Uterus (tissue), 4 donors: ENCODE measurements around the gene S1PR1. TPM values are rescaled to one million over a fixed set of nuclear protein-coding genes. Genes with fewer than 3 reads are reported as not detected.

Source experiments
- DNase-seq, 2 donors: peaks; one replicate each; pipeline ENCODE4 v3.0.0-alpha.2; 2019 to 2020
- H3K27ac ChIP-seq, 2 donors: fragments of 200-600 bp; sonication (generic); 1 replicate in 1 of 2; 2 replicates in 1 of 2; pipeline ENCODE4 v1.5.1; 2016 to 2018
- H3K27me3 ChIP-seq, 2 donors: fragments of 200-600 bp; sonication (generic); one replicate each; pipeline ENCODE4 v1.5.1; 2018 to 2019; ENCODE audit warnings: control low read depth in 1 of 2
- H3K36me3 ChIP-seq, 2 donors: fragments of 200-600 bp; sonication (generic); one replicate each; pipeline ENCODE4 v1.5.1; 2019; ENCODE audit warnings: control low read depth in 1 of 2
- H3K4me1 ChIP-seq, 2 donors: fragments of 200-600 bp; sonication (generic); one replicate each; pipeline ENCODE4 v1.5.1; 2018 to 2019; ENCODE audit warnings: control low read depth in 1 of 2
- H3K4me3 ChIP-seq, 2 donors: fragments of 200-600 bp; sonication (generic); 1 replicate in 1 of 2; 2 replicates in 1 of 2; pipeline ENCODE4 v1.5.1; 2018 to 2019; ENCODE audit warnings: mild to moderate bottlenecking in 1 of 2
- H3K9me3 ChIP-seq, 2 donors: fragments of 200-600 bp; sonication (generic); one replicate each; pipeline ENCODE4 v1.5.1; 2019; ENCODE audit warnings: control low read depth in 1 of 2
- POLR2A ChIP-seq, 2 donors: fragments of 450-650 bp; IDR thresholded peaks; one replicate each; pipeline ENCODE4 v1.6.1; 2016; ENCODE audit warnings: antibody characterized with exemption in 2 of 2, mild to moderate bottlenecking in 1 of 2, moderate library complexity in 1 of 2
- intact Hi-C: fragments of 100-400 bp; cut with DNase I; formaldehyde crosslinking; loops from one replicate; pipeline ENCODE4 v1.15.1; 2023; ENCODE audit warnings: low total_unique reads
- total RNA-seq, 4 donors: library from RNA; depleted of rRNA in 3 of 4; stranded (reverse); fragments of >200 nt in 3 of 4; gene quantifications; one replicate each; pipeline versions ENCODE4 v1.1.0 to v1.2.4, GENCODE V29; 2014 to 2023
- TF ChIP-seq, protein P1 (sequence below), 4 experiments: fragments of 200-600 bp in 2 of 4; fragments of 450-650 bp in 2 of 4; sonication (generic) in 2 of 4; IDR thresholded peaks; one replicate each; pipeline ENCODE4 v1.5.1; 2016 to 2019; ENCODE audit warnings: antibody characterized with exemption in 4 of 4, mild to moderate bottlenecking in 2 of 4, moderate library complexity in 1 of 4
- donor health status: DM: yes; HTN: yes; CAD: no.

The S1PR1 gene
- total RNA-seq, 4 donors from 2014 or later: 25.6 to 97.9 (median 64.2) TPM

DNA sequence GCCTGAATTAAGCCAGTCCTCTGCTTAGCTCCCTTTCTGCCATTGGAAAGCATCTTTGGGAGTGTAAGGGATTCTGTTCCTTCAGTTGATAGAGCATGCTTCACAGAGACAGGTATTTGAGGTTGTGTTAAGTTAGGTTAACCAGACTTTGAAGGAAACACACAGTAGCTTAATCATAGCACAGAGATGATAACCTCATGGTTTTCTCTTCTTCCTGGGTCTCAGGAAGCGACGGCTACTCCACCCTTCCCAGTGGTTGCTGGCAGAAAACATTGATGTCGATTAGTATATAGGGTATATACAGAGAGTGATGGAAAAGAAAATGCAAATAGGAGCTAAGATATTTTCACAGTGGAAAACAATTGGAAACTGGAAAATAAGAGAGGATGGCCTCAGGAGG, 42.0 kb downstream of the S1PR1 start:
- intact Hi-C loops: no loop called here
- H3K36me3 ChIP-seq: no peaks in the 10 kb centered on the region
- H3K9me3 ChIP-seq: no peaks in the 10 kb centered on the region
- H3K4me3 ChIP-seq: no peak overlapping the region
- no peak for TF ChIP-seq POLR2A (IDR thresholded peaks at IDR 0.05)
- TF ChIP-seq, protein P1, sequence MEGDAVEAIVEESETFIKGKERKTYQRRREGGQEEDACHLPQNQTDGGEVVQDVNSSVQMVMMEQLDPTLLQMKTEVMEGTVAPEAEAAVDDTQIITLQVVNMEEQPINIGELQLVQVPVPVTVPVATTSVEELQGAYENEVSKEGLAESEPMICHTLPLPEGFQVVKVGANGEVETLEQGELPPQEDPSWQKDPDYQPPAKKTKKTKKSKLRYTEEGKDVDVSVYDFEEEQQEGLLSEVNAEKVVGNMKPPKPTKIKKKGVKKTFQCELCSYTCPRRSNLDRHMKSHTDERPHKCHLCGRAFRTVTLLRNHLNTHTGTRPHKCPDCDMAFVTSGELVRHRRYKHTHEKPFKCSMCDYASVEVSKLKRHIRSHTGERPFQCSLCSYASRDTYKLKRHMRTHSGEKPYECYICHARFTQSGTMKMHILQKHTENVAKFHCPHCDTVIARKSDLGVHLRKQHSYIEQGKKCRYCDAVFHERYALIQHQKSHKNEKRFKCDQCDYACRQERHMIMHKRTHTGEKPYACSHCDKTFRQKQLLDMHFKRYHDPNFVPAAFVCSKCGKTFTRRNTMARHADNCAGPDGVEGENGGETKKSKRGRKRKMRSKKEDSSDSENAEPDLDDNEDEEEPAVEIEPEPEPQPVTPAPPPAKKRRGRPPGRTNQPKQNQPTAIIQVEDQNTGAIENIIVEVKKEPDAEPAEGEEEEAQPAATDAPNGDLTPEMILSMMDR (IDR thresholded peaks at IDR 0.05): no peak
- no peaks in the 10 kb centered on the region for H3K27me3 ChIP-seq
- no peak overlapping the region for H3K27ac ChIP-seq
- H3K4me1 ChIP-seq: no peaks in the 10 kb centered on the region
- no peak for DNase-seq

DNA sequence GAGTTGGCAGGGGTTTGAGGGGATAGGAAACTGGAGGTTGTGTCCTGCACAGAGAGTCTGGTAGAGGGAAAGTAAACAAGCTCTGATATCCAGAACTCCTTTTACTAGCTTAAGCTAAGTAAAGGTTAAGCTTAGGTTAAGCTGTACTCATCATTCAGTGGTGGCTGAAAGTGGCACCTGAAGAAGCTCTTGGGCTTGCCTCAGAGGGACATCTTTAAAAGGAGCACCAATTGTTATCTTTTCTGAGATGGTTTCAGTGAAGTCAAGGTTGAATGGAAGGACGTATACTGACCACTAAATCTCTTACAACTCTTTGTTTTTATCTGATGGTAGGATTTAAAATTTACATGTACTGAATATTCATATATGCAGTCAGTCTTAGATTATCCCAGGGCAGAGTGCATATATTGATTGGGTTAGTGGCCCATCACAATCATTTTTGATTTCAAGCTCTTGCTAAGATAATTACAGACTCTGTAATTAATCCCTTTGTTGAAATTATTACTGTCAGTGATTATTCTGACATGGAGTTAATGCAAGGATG, 43.3 kb downstream of the S1PR1 start:
- H3K27me3 ChIP-seq: no peaks in the 10 kb centered on the region
- H3K4me1 ChIP-seq: no peaks in the 10 kb centered on the region
- intact Hi-C loops: loop anchor here (10.0 kb wide), 1 partner anchor 345 kb away; no protein-coding TSS in a partner anchor
- no peak overlapping the region for H3K27ac ChIP-seq
- TF ChIP-seq, protein P1 (IDR thresholded peaks at IDR 0.05): no peak
- no peak for TF ChIP-seq POLR2A (IDR thresholded peaks at IDR 0.05)
- no peaks in the 10 kb centered on the region for H3K9me3 ChIP-seq
- H3K4me3 ChIP-seq: no peak overlapping the region
- no peaks in the 10 kb centered on the region for H3K36me3 ChIP-seq
- no peak for DNase-seq

DNA sequence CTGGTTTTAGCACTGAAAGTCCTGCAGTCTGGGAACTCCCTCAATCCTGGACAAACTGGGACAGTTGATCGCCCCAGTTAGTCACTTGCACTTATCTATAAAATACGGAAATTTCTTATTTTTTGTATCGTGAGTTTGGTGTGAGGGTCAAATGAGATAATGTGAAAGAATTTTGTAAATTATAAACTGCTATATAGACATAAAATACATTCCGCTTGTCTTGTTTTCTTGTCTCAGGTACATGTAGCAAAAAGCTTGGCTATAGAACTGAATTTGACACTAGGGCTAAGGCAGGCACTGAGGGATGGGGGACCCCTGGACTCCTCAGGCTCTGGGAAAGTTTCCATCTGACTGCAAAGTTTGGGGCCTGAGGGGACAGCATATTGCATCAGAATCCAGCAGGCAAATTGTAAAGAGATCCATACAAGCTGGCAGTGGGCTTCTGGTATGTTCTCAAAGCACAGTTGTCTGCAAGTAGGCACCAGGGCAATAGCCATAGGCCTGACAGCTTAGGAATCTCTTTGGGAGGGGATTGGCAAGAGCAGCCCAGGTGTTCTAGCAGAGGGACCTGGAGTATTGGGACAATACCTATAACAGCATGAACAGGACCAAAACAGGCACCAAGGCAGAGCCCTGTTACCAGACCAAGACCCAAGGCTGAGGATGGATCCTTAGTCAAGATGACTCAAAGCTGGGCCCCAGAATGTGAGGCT, 44.3 kb downstream of the S1PR1 start:
- intact Hi-C loops: loop anchor here (10.0 kb wide), 1 partner anchor 346 kb away; no protein-coding TSS in a partner anchor
- no peaks in the 10 kb centered on the region for H3K4me1 ChIP-seq

DNA sequence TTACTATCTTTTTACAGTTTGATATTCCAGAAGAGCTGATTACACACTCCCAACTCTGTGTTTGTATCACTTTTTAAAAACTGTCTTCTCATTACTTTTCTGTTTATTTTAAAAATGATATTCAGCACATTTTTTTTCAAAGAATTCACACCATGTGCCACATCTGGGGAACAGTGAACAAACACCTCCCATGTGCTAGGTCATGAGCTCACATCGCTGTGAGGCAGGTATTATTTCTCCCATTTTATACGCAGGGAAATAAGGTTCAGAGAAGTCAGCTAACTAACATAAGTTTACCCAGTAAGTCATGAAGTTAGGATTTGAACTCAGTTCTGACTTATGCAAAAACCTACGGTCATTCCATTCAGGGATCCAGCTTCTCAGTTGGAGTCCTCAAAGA, 44.9 kb downstream of the S1PR1 start:
- Histone ChIP-seq H3K4me1 (no peaks in the 10 kb centered on the region), H3K4me3 (no peak overlapping the region), H3K27me3 (no peaks in the 10 kb centered on the region), H3K36me3 (no peaks in the 10 kb centered on the region), H3K9me3 (no peaks in the 10 kb centered on the region), H3K27ac (no peak overlapping the region)
- DNase-seq: no peak
- TF ChIP-seq, protein P1 (IDR thresholded peaks at IDR 0.05): no peak
- TF ChIP-seq POLR2A (IDR thresholded peaks at IDR 0.05): no peak
- intact Hi-C loops: loop anchor here (10.0 kb wide), 1 partner anchor 347 kb away; no protein-coding TSS in a partner anchor

More for the DNA sequence above, 44.3 kb downstream of the S1PR1 start:
- no peak for TF ChIP-seq POLR2A (IDR thresholded peaks at IDR 0.05)
- TF ChIP-seq, protein P1 (IDR thresholded peaks at IDR 0.05): no peak
- Histone ChIP-seq H3K9me3 (no peaks in the 10 kb centered on the region), H3K36me3 (no peaks in the 10 kb centered on the region), H3K4me3 (no peak overlapping the region), H3K27ac (no peak overlapping the region), H3K27me3 (no peaks in the 10 kb centered on the region)
- no peak for DNase-seq

DNA sequence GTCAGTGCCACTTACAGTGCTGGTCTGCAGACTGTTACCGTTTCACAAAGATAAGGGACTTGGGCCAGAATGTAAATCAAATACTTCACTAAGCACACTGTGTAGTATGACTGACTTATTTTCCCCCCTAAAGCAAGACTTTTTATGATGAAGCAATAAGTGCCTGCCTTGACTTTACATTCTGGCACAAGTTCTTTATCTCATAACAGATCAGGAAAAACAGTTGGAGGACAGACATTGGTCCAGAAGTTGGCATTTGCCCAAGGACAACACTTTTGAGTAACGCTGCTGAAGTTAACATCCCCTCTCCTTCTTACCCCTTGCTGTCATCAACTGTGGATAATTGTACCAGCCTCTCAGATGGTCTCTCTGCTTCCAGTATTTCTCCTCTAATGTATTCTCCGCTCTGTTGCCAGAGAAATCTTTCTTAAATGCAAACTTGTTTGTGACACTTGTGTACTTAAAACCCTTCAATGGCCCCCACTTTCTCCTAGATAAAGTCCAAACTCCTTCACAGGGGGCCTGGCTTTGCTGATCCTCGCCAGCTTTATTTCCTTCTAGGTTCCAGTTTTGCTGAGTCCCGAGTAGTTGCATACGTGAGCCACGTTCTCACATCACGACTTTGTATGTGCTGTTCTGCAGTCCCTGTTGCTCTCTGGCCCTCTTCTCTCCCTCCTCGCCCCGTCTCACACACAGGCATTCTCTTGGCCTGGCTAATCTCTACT, 45.7 kb downstream of the S1PR1 start:
- H3K4me3 ChIP-seq: no peak overlapping the region
- no peak overlapping the region for H3K27ac ChIP-seq
- no peaks in the 10 kb centered on the region for H3K9me3 ChIP-seq
- no peak for DNase-seq
- TF ChIP-seq, protein P1 (IDR thresholded peaks at IDR 0.05): no peak
- no peak for TF ChIP-seq POLR2A (IDR thresholded peaks at IDR 0.05)
- intact Hi-C loops: loop anchor here (10.0 kb wide), 1 partner anchor 348 kb away; no protein-coding TSS in a partner anchor
- no peaks in the 10 kb centered on the region for H3K4me1 ChIP-seq
- no peaks in the 10 kb centered on the region for H3K27me3 ChIP-seq
- H3K36me3 ChIP-seq: no peaks in the 10 kb centered on the region
